OCI-LY7 (cell line): ENCODE results near the gene HSD17B11. TPM values are rescaled to one million over a fixed set of nuclear protein-coding genes. Genes with fewer than 3 reads are reported as not detected.

Experiments
- BruUV-seq: library from RNA; stranded (reverse); fragments of 400-500 nt; replicated peaks from 2 replicates; lab custom pipeline; 2021; lab: Mats Ljungman, UMichigan
- CTCF ChIA-PET: fragments of 300-600 bp; sonication (Branson Sonifier 250); formaldehyde crosslinking; loops from one replicate; lab custom pipeline; 2022; ENCODE audit warnings: antibody characterized with exemption; ENCODE audit not compliant: unreplicated experiment; lab: Charles Lee
- POLR2A ChIA-PET: fragments of 300-600 bp; sonication (Branson Sonifier 250); formaldehyde crosslinking; loops from one replicate; lab custom pipeline; 2022; ENCODE audit warnings: antibody characterized with exemption; lab: Charles Lee
- DNase-seq: peaks from one replicate; pipeline ENCODE4 v3.0.0-alpha.2; 2015; ENCODE audit warnings: low spot score
- H2AFZ ChIP-seq: fragments of 200-600 bp; sonication (generic), shearing (Covaris generic); 2 replicates; pipeline ENCODE4 v1.6.1; 2014; ENCODE audit warnings: mild to moderate bottlenecking, antibody characterized with exemption, low read length, moderate library complexity
- H3K27ac ChIP-seq: fragments of 200-600 bp; sonication (generic); 2 replicates; pipeline ENCODE4 v1.5.1; 2014; ENCODE audit warnings: mixed run types, low read depth, mild to moderate bottlenecking, moderate library complexity, low read length, inconsistent platforms; ENCODE audit not compliant: poor library complexity, severe bottlenecking
- H3K36me3 ChIP-seq: fragments of 200-600 bp; sonication (generic); 2 replicates; pipeline ENCODE4 v1.6.1; 2014; ENCODE audit warnings: mild to moderate bottlenecking, antibody characterized with exemption, low read length, moderate library complexity, mixed read lengths; ENCODE audit not compliant: insufficient read depth
- H3K4me1 ChIP-seq: fragments of 200-600 bp; sonication (generic); 2 replicates; pipeline ENCODE4 v1.5.1; 2014; ENCODE audit warnings: mild to moderate bottlenecking, low read length; ENCODE audit not compliant: insufficient read depth, poor library complexity, severe bottlenecking
- H3K4me2 ChIP-seq: fragments of 200-600 bp; sonication (generic); 2 replicates; pipeline ENCODE4 v1.6.1; 2014; ENCODE audit warnings: mild to moderate bottlenecking, low read length
- H3K4me3 ChIP-seq: fragments of 200-600 bp; sonication (generic); 2 replicates; pipeline ENCODE4 v1.5.1; 2014; ENCODE audit warnings: mild to moderate bottlenecking, low read depth, low read length; ENCODE audit not compliant: poor library complexity, severe bottlenecking
- H3K79me2 ChIP-seq: fragments of 200-600 bp; sonication (generic); 2 replicates; pipeline ENCODE4 v1.6.1; 2016; ENCODE audit warnings: low read depth, mild to moderate bottlenecking, low read length, moderate library complexity, mixed read lengths; ENCODE audit not compliant: insufficient read depth
- H3K9me2 ChIP-seq: fragments of 200-600 bp; sonication (generic); 2 replicates; pipeline ENCODE4 v1.6.1; 2016; ENCODE audit warnings: mild to moderate bottlenecking, low read length, mixed read lengths; ENCODE audit not compliant: insufficient read depth
- H3K9me3 ChIP-seq: fragments of 200-600 bp; sonication (generic); 2 replicates; pipeline ENCODE4 v1.6.1; 2014; ENCODE audit warnings: mild to moderate bottlenecking, mixed run types, low read length, mixed read lengths
- H4K20me1 ChIP-seq: fragments of 200-600 bp; sonication (generic); 2 replicates; pipeline ENCODE4 v1.6.1; 2014; ENCODE audit warnings: mild to moderate bottlenecking, antibody characterized with exemption, low read length, moderate library complexity, mixed read lengths; ENCODE audit not compliant: insufficient read depth
- CTCF ChIP-seq: fragments of 200-600 bp; sonication (generic); conservative IDR thresholded peaks from 2 replicates; pipeline ENCODE4 v1.5.1; 2014; ENCODE audit warnings: mild to moderate bottlenecking, antibody characterized with exemption, low read length, moderate library complexity, mixed read lengths
- EZH2phosphoT487 ChIP-seq: fragments of 200-600 bp; sonication (generic); IDR thresholded peaks from 2 replicates; pipeline ENCODE4 v1.6.1; 2018; ENCODE audit warnings: low read depth, borderline replicate concordance, mild to moderate bottlenecking, mixed run types, antibody characterized with exemption, low read length, moderate library complexity, mixed read lengths
- intact Hi-C: fragments of 100-400 bp; cut with micrococcal nuclease; formaldehyde crosslinking; loops from one replicate; pipeline ENCODE4 v1.10.0; 2022; ENCODE audit not compliant: unreplicated experiment
- microRNA-seq: library from miRNA; unstranded; fragments of <30 nt; microRNA quantifications from one replicate; pipeline ENCODE4 v1.2.0, GENCODE V29; 2022; ENCODE audit warnings: borderline replicate concordance
- small RNA-seq: library from RNA; depleted of rRNA; stranded (forward); fragments of <200 nt; gene quantifications from one replicate; pipeline ENCODE3, GENCODE V24; 2014
- total RNA-seq, 2 experiments: library from RNA; depleted of rRNA in 1 of 2; stranded (reverse); fragments of >200 nt in 1 of 2; shearing (Covaris generic) in 1 of 2; gene quantifications; 2 replicates each; pipeline ENCODE4 v1.2.3, GENCODE V29; 2014 to 2022

HSD17B11 gene
- total RNA-seq, 2 experiments from 2014 or later, result 8.7 to 9.0 TPM

GRCh38 chr4:87286970-87287369 is 104.0 kb downstream of the HSD17B11 start:
- no peak for TF ChIP-seq CTCF
- TF ChIP-seq EZH2phosphoT487, result no peak
- Histone ChIP-seq H3K9me2 (no peaks in the 10 kb centered on the region), H2AFZ (no peak overlapping the region), H3K4me3 (no peak overlapping the region), H3K4me1 (no peaks in the 10 kb centered on the region), H3K79me2 (no peaks in the 10 kb centered on the region), H4K20me1 (no peaks in the 10 kb centered on the region), H3K27ac (no peak overlapping the region), H3K4me2 (no peak overlapping the region), H3K9me3 (no peaks in the 10 kb centered on the region), H3K36me3 (no peaks in the 10 kb centered on the region)
- BruUV-seq, result no TSS peak
- no peak for DNase-seq
- POLR2A ChIA-PET, result no interaction called here
- CTCF ChIA-PET, result no interaction called here
- intact Hi-C loops, result no loop called here

Small RNA genes lying within 50 kb of the gene (microRNA-seq; reads per million reads assigned to microRNA genes)
- not detected for gene MIR5705

Small RNA genes lying within 50 kb of the gene (small RNA-seq; reads per million reads assigned to genes)
- not detected for gene MIR5705
- gene RN7SL681P, result not detected

Other genes starting within 250 kb of the HSD17B11 start
- gene KLHL8, start 170.6 kb downstream of the HSD17B11 start, total RNA-seq (2014; rRNA removed; shearing (Covaris generic)), result 9.0 and 12.6 TPM in 2 replicates
- 20.3 and 23.4 TPM in 2 replicates for gene KLHL8, start 170.6 kb downstream of the HSD17B11 start, total RNA-seq (2022)
- gene HSD17B13, start 68.3 kb downstream of the HSD17B11 start, total RNA-seq (2014; rRNA removed; shearing (Covaris generic)), result 0.08 TPM in 1 of 2 replicates, not detected in the other
- 0.20 TPM in 1 of 2 replicates, not detected in the other for gene HSD17B13, start 68.3 kb downstream of the HSD17B11 start, total RNA-seq (2022)
- 9.0 and 11.4 TPM in 2 replicates for gene NUDT9, start 31.4 kb upstream of the HSD17B11 start, total RNA-seq (2014; rRNA removed; shearing (Covaris generic))
- 13.8 and 16.5 TPM in 2 replicates for gene NUDT9, start 31.4 kb upstream of the HSD17B11 start, total RNA-seq (2022)
- gene SPARCL1, start 138.2 kb upstream of the HSD17B11 start, total RNA-seq (2014; rRNA removed; shearing (Covaris generic)), result not detected in 2 replicates
- not detected in 2 replicates for gene SPARCL1, start 138.2 kb upstream of the HSD17B11 start, total RNA-seq (2022)
- not detected in 2 replicates for gene DSPP, start 217.3 kb upstream of the HSD17B11 start, total RNA-seq (2014; rRNA removed; shearing (Covaris generic))
- gene DSPP, start 217.3 kb upstream of the HSD17B11 start, total RNA-seq (2022), result not detected in 2 replicates